GM12878 (cell line): ENCODE data around the gene GRIK3. TPM values are rescaled to one million over a fixed set of nuclear protein-coding genes. Genes with fewer than 3 reads are reported as not detected.

Source experiments
- ATAC-seq: fragments of 200-7000 bp; cut with Tn5 transposase; 3 replicates; pipeline ENCODE4 v1.9.1; 2020; ENCODE audit warnings: mild to moderate bottlenecking, moderate library complexity
- BruUV-seq: library from RNA; stranded (reverse); fragments of 400-500 nt; replicated peaks from 2 replicates; lab custom pipeline; 2021; lab: Mats Ljungman, UMichigan
- CTCF ChIA-PET: fragments of 300-600 bp; sonication (Branson Sonifier 250); formaldehyde crosslinking; extraction: SDS; loops from one replicate; lab custom pipeline; 2021; ENCODE audit warnings: inconsistent platforms; lab: Yijun Ruan, JAX
- POLR2A ChIA-PET: fragments of 350-600 bp; formaldehyde crosslinking; extraction: SDS; loops from one replicate; lab custom pipeline; 2021; ENCODE audit warnings: inconsistent platforms; lab: Charles Lee
- RAD21 ChIA-PET: fragments of 300-600 bp; sonication (Branson Sonifier 250); formaldehyde crosslinking; loops from one replicate; lab custom pipeline; 2023; ENCODE audit warnings: antibody characterized with exemption; ENCODE audit not compliant: unreplicated experiment; lab: Charles Lee
- SMC1A ChIA-PET: fragments of 300-600 bp; sonication (Branson Sonifier 250); formaldehyde crosslinking; loops from one replicate; lab custom pipeline; 2023; ENCODE audit not compliant: unreplicated experiment, uncharacterized antibody; lab: Charles Lee
- DNase-seq: peaks from one replicate; pipeline ENCODE4 v3.0.0-alpha.2; 2011; ENCODE audit warnings: low read depth, low spot score
- FAIRE-seq: peaks from 3 replicates; lab custom pipeline; 2011; peaks lifted over from hg19 to GRCh38; lab: Jason Lieb, UNC
- H2AFZ ChIP-seq: 2 replicates; pipeline ENCODE4 v1.6.0; 2011; ENCODE audit warnings: low read depth, low read length, control low read depth; ENCODE audit not compliant: control insufficient read depth
- H3K27ac ChIP-seq: 2 replicates; pipeline ENCODE4 v1.5.1; 2011; ENCODE audit warnings: control low read depth; ENCODE audit not compliant: control insufficient read depth, insufficient read depth
- H3K27me3 ChIP-seq, 2 experiments: replicated peaks in 1 of 2; 2 replicates each; pipeline versions ENCODE4 v1.6.0 to v1.6.1; 2011; ENCODE audit warnings: low read length in 1 of 2; ENCODE audit not compliant: control insufficient read depth in 2 of 2, insufficient read depth in 2 of 2
- H3K36me3 ChIP-seq, 2 experiments: 2 replicates each; pipeline ENCODE4 v1.5.1; 2011; ENCODE audit warnings: low read length in 1 of 2; ENCODE audit not compliant: control insufficient read depth in 2 of 2, insufficient read depth in 2 of 2
- H3K4me1 ChIP-seq: 2 replicates; pipeline ENCODE4 v1.6.1; 2011; ENCODE audit warnings: mild to moderate bottlenecking, low read length, moderate library complexity, mixed read lengths; ENCODE audit not compliant: control insufficient read depth, insufficient read depth
- H3K4me2 ChIP-seq: 2 replicates; pipeline ENCODE4 v1.6.0; 2011; ENCODE audit warnings: control low read depth; ENCODE audit not compliant: control insufficient read depth, insufficient read depth
- H3K4me3 ChIP-seq: fragments of 200-600 bp; sonication (generic); 2 replicates; pipeline ENCODE4 v1.5.1; 2016
- H3K79me2 ChIP-seq: 2 replicates; pipeline ENCODE4 v1.6.0; 2011; ENCODE audit warnings: low read length; ENCODE audit not compliant: control insufficient read depth, insufficient read depth
- H3K9ac ChIP-seq: 2 replicates; pipeline ENCODE4 v1.8.0; 2011; ENCODE audit warnings: low read length, control low read depth, mixed read lengths; ENCODE audit not compliant: control insufficient read depth, insufficient read depth
- H3K9me3 ChIP-seq: replicated peaks from 3 replicates; pipeline ENCODE4 v1.5.1; 2011; ENCODE audit warnings: mild to moderate bottlenecking, low read length; ENCODE audit not compliant: control insufficient read depth, insufficient read depth
- H4K20me1 ChIP-seq: 2 replicates; pipeline ENCODE4 v1.6.0; 2011; ENCODE audit not compliant: control insufficient read depth, insufficient read depth
- ASH2L ChIP-seq: fragments of 300-600, 200-600 bp; sonication (generic); IDR thresholded peaks from 2 replicates; pipeline ENCODE4 v1.6.1; 2017; ENCODE audit warnings: low read depth, mild to moderate bottlenecking, borderline replicate concordance
- CHD2 ChIP-seq: IDR thresholded peaks from 2 replicates; pipeline ENCODE4 v1.6.1; 2011; ENCODE audit warnings: low read depth, low read length, improper control_type of control experiment, borderline replicate concordance
- ETV6 ChIP-seq, 2 experiments: fragments of 450-650 bp in 1 of 2; IDR thresholded peaks in 1 of 2; conservative IDR thresholded peaks in 1 of 2; 2 replicates each; pipeline ENCODE4 v1.6.1; 2014; ENCODE audit warnings: antibody characterized with exemption in 1 of 2, borderline replicate concordance in 1 of 2, low read depth in 1 of 2, mild to moderate bottlenecking in 1 of 2, moderate library complexity in 1 of 2
- GABPA ChIP-seq: IDR thresholded peaks from 2 replicates; pipeline ENCODE4 v1.6.1; 2014; ENCODE audit warnings: antibody characterized with exemption, low read depth, mild to moderate bottlenecking, inconsistent platforms
- PKNOX1 ChIP-seq: fragments of 450-650 bp; IDR thresholded peaks from 2 replicates; pipeline ENCODE4 v1.6.1; 2016; ENCODE audit warnings: mild to moderate bottlenecking
- POLR2AphosphoS5 ChIP-seq: IDR thresholded peaks from 2 replicates; pipeline ENCODE4 v1.6.1; 2011; ENCODE audit warnings: mild to moderate bottlenecking, low read length, inconsistent platforms
- SUPT20H ChIP-seq: IDR thresholded peaks from 2 replicates; pipeline ENCODE4 v1.6.1; 2011; ENCODE audit warnings: low read depth, mild to moderate bottlenecking, low read length, moderate library complexity, borderline replicate concordance; ENCODE audit not compliant: control insufficient read depth
- SUZ12 ChIP-seq: fragments of 200-600 bp; sonication (generic); IDR thresholded peaks from one replicate; pipeline ENCODE4 v1.6.1; 2018; ENCODE audit warnings: antibody characterized with exemption, mild to moderate bottlenecking; ENCODE audit not compliant: unreplicated experiment
- TAF1 ChIP-seq: IDR thresholded peaks from 2 replicates; pipeline ENCODE4 v1.6.1; 2011; ENCODE audit warnings: mild to moderate bottlenecking, low read depth, low read length, borderline replicate concordance
- YBX1 ChIP-seq: fragments of 450-650 bp; IDR thresholded peaks from 2 replicates; pipeline ENCODE4 v1.6.1; 2016; ENCODE audit warnings: antibody characterized with exemption
- WGBS: methylation state at CpG from one replicate; pipeline ENCODE4 v1.1.6; 2016; ENCODE audit warnings: low lambda C conversion rate; ENCODE audit not compliant: insufficient replicate concordance, insufficient coverage; ENCODE audit errors: missing lambda C conversion rate; 5-methylcytosine and 5-hydroxymethylcytosine counted together
- in situ Hi-C: fragments of 300-500 bp; cut with MboI; formaldehyde crosslinking; loops from 9 replicates; pipeline ENCODE4 v1.14.3; 2018; ENCODE audit warnings: mixed read lengths
- intact Hi-C: fragments of 100-400 bp; cut with micrococcal nuclease; formaldehyde crosslinking; loops from one replicate; pipeline ENCODE4 v1.14.2; 2022; ENCODE audit not compliant: unreplicated experiment
- polyA plus RNA-seq, 11 experiments: library from polyadenylated mRNA; depleted of rRNA in 4 of 11; unstranded in 6 of 11; stranded (reverse) in 5 of 11; fragments of >200 nt; fragmentation: Nextera tagmentation in 4 of 11; fragmentation: Illumina TruSeq in 1 of 11; extraction: Ambion mirVana in 4 of 11; extraction: Trizol in 1 of 11; gene quantifications; 1 replicate in 1 of 11; 2 replicates in 10 of 11; pipeline versions ENCODE4 v1.2.1 to v1.2.3, GENCODE V29; 2011 to 2016; ENCODE audit warnings: inconsistent platforms in 2 of 11, missing spikeins in 2 of 11, low read depth in 1 of 11
- total RNA-seq, 4 experiments: library from RNA; depleted of rRNA in 3 of 4; stranded (reverse); fragments of >200 nt in 3 of 4; fragmentation: Illumina TruSeq in 1 of 4; extraction: Trizol in 1 of 4; gene quantifications; 2 replicates each; pipeline versions ENCODE4 v1.2.1 to v1.2.3, GENCODE V29; 2013 to 2021

The GRIK3 gene
- total and polyA plus RNA-seq, 10 of the 15 experiments (the other 5 are each of a cell fraction or from before 2014, with no cell fraction given): not detected

DNA sequence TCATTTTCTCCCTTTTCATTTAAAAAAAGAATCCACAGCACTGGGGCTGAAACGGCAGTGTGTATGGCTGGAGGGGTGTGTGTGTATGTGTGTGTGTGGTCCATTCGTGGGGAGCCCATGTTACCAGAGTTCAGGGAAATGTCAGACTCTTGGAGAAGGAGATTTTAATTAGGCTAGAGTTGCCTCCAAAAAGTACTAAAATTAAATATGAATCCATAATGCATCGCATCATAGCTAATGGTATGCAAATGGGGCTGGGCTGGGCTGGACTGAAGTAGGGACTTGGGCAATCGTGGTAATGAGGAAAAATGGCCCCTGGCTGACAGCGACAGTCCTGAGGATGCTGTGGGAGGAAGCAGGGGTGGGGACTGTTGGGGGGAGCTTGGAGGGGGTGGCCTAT is 24.8 kb downstream of the GRIK3 start:
- CTCF ChIA-PET: interaction anchor here (1.4 kb wide), 1 partner anchor 145 kb away, joined by 5 read pairs; no protein-coding TSS in a partner anchor
- no peak overlapping the region for H3K9ac ChIP-seq
- POLR2A ChIA-PET: no interaction called here
- RAD21 ChIA-PET: interaction anchor here (0.9 kb wide), 1 partner anchor 53 kb away, joined by 3 read pairs; no protein-coding TSS in a partner anchor
- DNase-seq (no peak), FAIRE-seq (no peak), ATAC-seq (no peak)
- no peak overlapping the region for H3K4me3 ChIP-seq
- WGBS: 19% methylated on average over 5 of the region's 5 CpGs
- no peak overlapping the region for H3K4me2 ChIP-seq
- no peaks in the 10 kb centered on the region for H3K9me3 ChIP-seq
- intact Hi-C loops (no loop called here), in situ Hi-C loops (no loop called here)
- no peaks in the 10 kb centered on the region for H3K36me3 ChIP-seq
- H3K4me1 ChIP-seq: no peaks in the 10 kb centered on the region
- SMC1A ChIA-PET: no interaction called here
- no peak overlapping the region for H2AFZ ChIP-seq
- H3K79me2 ChIP-seq: no peaks in the 10 kb centered on the region
- no peak overlapping the region for H3K27ac ChIP-seq
- no peaks in the 10 kb centered on the region for H4K20me1 ChIP-seq
- no TSS peak for BruUV-seq
- TF ChIP-seq PKNOX1: no peak
- TF ChIP-seq ASH2L: no peak
- TF ChIP-seq POLR2AphosphoS5: no peak
- TF ChIP-seq TAF1: no peak
- TF ChIP-seq ETV6 (conservative IDR thresholded peaks at IDR 0.05 in 1 of 2, IDR thresholded peaks at IDR 0.05 in 1 of 2; ENCODE audit: borderline replicate concordance in 1 of 2, low read depth in 1 of 2): no peak
- TF ChIP-seq CHD2: no peak
- TF ChIP-seq SUPT20H: no peak
- TF ChIP-seq SUZ12: no peak
- TF ChIP-seq YBX1: no peak
- TF ChIP-seq GABPA: no peak
- no peaks in the 10 kb centered on the region for H3K27me3 ChIP-seq
